Endothelial cell of umbilical vein (primary cell): Measurements from ENCODE around the gene HSD17B8. TPM values are rescaled to one million over a fixed set of nuclear protein-coding genes. Genes with fewer than 3 reads are reported as not detected.

Experiments
- BruUV-seq: library from RNA; stranded (reverse); fragments of 400-500 nt; replicated peaks from 2 replicates; lab custom pipeline; 2021; lab: Mats Ljungman, UMichigan
- CTCF ChIA-PET: fragments of 300-600, 350-600 bp; sonication (Branson Sonifier 250); formaldehyde crosslinking; loops from one replicate; lab custom pipeline; 2021; ENCODE audit warnings: antibody characterized with exemption, inconsistent platforms; lab: Charles Lee
- POLR2A ChIA-PET: fragments of 300-600, 350-600 bp; sonication (Branson Sonifier 250); formaldehyde crosslinking; loops from one replicate; lab custom pipeline; 2021; ENCODE audit warnings: antibody characterized with exemption, inconsistent platforms; lab: Charles Lee
- DNase-seq: peaks from one replicate; pipeline ENCODE4 v3.0.0-alpha.2; 2011; ENCODE audit warnings: low read depth, low spot score
- FAIRE-seq: peaks from 2 replicates; lab custom pipeline; 2011; peaks lifted over from hg19 to GRCh38; lab: Jason Lieb, UNC
- H2AFZ ChIP-seq: 2 replicates; pipeline ENCODE4 v1.6.0; 2012; ENCODE audit warnings: low read depth, low read length, control low read depth, inconsistent platforms
- H3K27ac ChIP-seq: 2 replicates; pipeline ENCODE4 v1.5.1; 2011; ENCODE audit warnings: low read depth, mild to moderate bottlenecking, control low read depth, low read length, moderate library complexity; ENCODE audit not compliant: insufficient read depth
- H3K27me3 ChIP-seq, 2 experiments: 2 replicates each; pipeline versions ENCODE4 v1.6.0 to v1.6.1; 2011; ENCODE audit warnings: low read length in 2 of 2, mixed read lengths in 1 of 2; ENCODE audit not compliant: control insufficient read depth in 2 of 2, insufficient read depth in 2 of 2
- H3K36me3 ChIP-seq, 2 experiments: 2 replicates in 1 of 2; 3 replicates in 1 of 2; pipeline ENCODE4 v1.5.1; 2011; ENCODE audit warnings: low read length in 2 of 2, mild to moderate bottlenecking in 1 of 2, moderate library complexity in 1 of 2; ENCODE audit not compliant: control insufficient read depth in 2 of 2, insufficient read depth in 2 of 2; ENCODE audit errors: extremely low read depth in 1 of 2
- H3K4me1 ChIP-seq: 3 replicates; pipeline ENCODE4 v1.5.1; 2011; ENCODE audit warnings: mild to moderate bottlenecking, low read length; ENCODE audit not compliant: control insufficient read depth, insufficient read depth; ENCODE audit errors: extremely low read depth
- H3K4me2 ChIP-seq: 2 replicates; pipeline ENCODE4 v1.6.1; 2011; ENCODE audit warnings: low read length, control low read depth, mixed read lengths; ENCODE audit not compliant: insufficient read depth
- H3K4me3 ChIP-seq, 3 experiments: fragments of 200-600 bp in 1 of 3; sonication (generic), shearing (Covaris generic) in 1 of 3; replicated peaks in 1 of 3; 2 replicates each; pipeline ENCODE4 v1.5.1; 2011 to 2016; ENCODE audit warnings: control low read depth in 3 of 3, low read length in 3 of 3, mild to moderate bottlenecking in 2 of 3, inconsistent platforms in 1 of 3, low read depth in 1 of 3, moderate library complexity in 1 of 3; ENCODE audit not compliant: insufficient read depth in 1 of 3
- H3K79me2 ChIP-seq: 2 replicates; pipeline ENCODE4 v1.6.0; 2012; ENCODE audit warnings: low read length, inconsistent platforms; ENCODE audit not compliant: control insufficient read depth, insufficient read depth
- H3K9ac ChIP-seq: replicated peaks from 2 replicates; pipeline ENCODE3; 2011; ENCODE audit warnings: low read length, control low read depth; ENCODE audit not compliant: insufficient read depth; ENCODE audit errors: extremely low read depth
- H3K9me1 ChIP-seq: replicated peaks from 3 replicates; pipeline ENCODE4 v1.6.0; 2011; ENCODE audit warnings: mild to moderate bottlenecking, low read length; ENCODE audit not compliant: control insufficient read depth, insufficient read depth; ENCODE audit errors: extremely low read depth
- H3K9me3 ChIP-seq: replicated peaks from 2 replicates; pipeline ENCODE4 v1.5.1; 2012; ENCODE audit warnings: low read length, inconsistent platforms; ENCODE audit not compliant: control insufficient read depth, insufficient read depth
- H4K20me1 ChIP-seq: replicated peaks from 2 replicates; pipeline ENCODE3; 2011; ENCODE audit warnings: mild to moderate bottlenecking, low read length; ENCODE audit not compliant: control insufficient read depth, insufficient read depth; ENCODE audit errors: extremely low read depth
- EZH2 ChIP-seq: IDR thresholded peaks from 2 replicates; pipeline ENCODE4 v1.6.1; 2012; ENCODE audit warnings: borderline replicate concordance, low read depth, mild to moderate bottlenecking, moderate library complexity, low read length, inconsistent platforms; ENCODE audit not compliant: severe bottlenecking
- FOS ChIP-seq: IDR thresholded peaks from 2 replicates; pipeline ENCODE4 v1.6.1; 2011; ENCODE audit warnings: mild to moderate bottlenecking, low read length, moderate library complexity, borderline replicate concordance; ENCODE audit not compliant: insufficient read depth
- GATA2 ChIP-seq: IDR thresholded peaks from 2 replicates; pipeline ENCODE4 v1.7.0; 2011; ENCODE audit warnings: low read depth, mild to moderate bottlenecking, moderate library complexity, mixed read lengths, low read length; ENCODE audit not compliant: insufficient read length, insufficient read depth
- JUN ChIP-seq: IDR thresholded peaks from 2 replicates; pipeline ENCODE4 v1.6.1; 2011; ENCODE audit warnings: borderline replicate concordance, low read depth; ENCODE audit not compliant: insufficient read length, insufficient read depth
- MYC ChIP-seq: IDR thresholded peaks from one replicate; pipeline ENCODE4 v1.6.1; 2011; ENCODE audit warnings: mild to moderate bottlenecking, low read depth, low read length
- POLR2A ChIP-seq: IDR thresholded peaks from 2 replicates; pipeline ENCODE4 v1.6.1; 2012; ENCODE audit warnings: low read depth, mild to moderate bottlenecking, control low read depth, low read length
- POLR2AphosphoS5 ChIP-seq: IDR thresholded peaks from 2 replicates; pipeline ENCODE4 v1.6.1; 2012; ENCODE audit warnings: low read depth, mild to moderate bottlenecking, control low read depth, low read length, moderate library complexity; ENCODE audit not compliant: insufficient read depth
- dilution Hi-C: fragments of 300-500 bp; cut with MboI; formaldehyde crosslinking; loops from one replicate; pipeline ENCODE4 v1.15.0; 2019; ENCODE audit warnings: low sequenced_read_pairs; ENCODE audit not compliant: extremely low pct_ligation_motif_present
- intact Hi-C: fragments of 100-400 bp; cut with micrococcal nuclease; formaldehyde crosslinking; loops from one replicate; pipeline ENCODE4 v1.10.0; 2022
- polyA plus RNA-seq, 4 experiments: library from polyadenylated mRNA; depleted of rRNA in 3 of 4; stranded (reverse) in 3 of 4; unstranded in 1 of 4; fragments of >200 nt; gene quantifications; 2 replicates each; pipeline versions ENCODE4 v1.2.1 to v1.2.3, GENCODE V29; 2011 to 2012; ENCODE audit warnings: missing spikeins in 1 of 4
- total RNA-seq: library from RNA; stranded (reverse); gene quantifications from 2 replicates; pipeline ENCODE4 v1.2.3, GENCODE V29; 2021
- TF ChIP-seq, protein P1 (sequence below): IDR thresholded peaks from 2 replicates; pipeline ENCODE4 v1.6.1; 2011; ENCODE audit not compliant: insufficient read depth, insufficient read length
- TF ChIP-seq, protein P2 (sequence below), 2 donors: IDR thresholded peaks; 1 replicate in 1 of 2; 2 replicates in 1 of 2; pipeline ENCODE4 v1.5.1; 2011; ENCODE audit warnings: low read length in 2 of 2, mild to moderate bottlenecking in 2 of 2, moderate library complexity in 2 of 2, control low read depth in 1 of 2, inconsistent platforms in 1 of 2, low read depth in 1 of 2; ENCODE audit not compliant: insufficient read depth in 1 of 2; ENCODE audit errors: extremely low read depth in 1 of 2

The HSD17B8 gene
- total and polyA plus RNA-seq, 2 donors (not counting 3 experiments of a cell fraction or from before 2014, with no cell fraction given): 4.0 to 8.2 TPM

DNA sequence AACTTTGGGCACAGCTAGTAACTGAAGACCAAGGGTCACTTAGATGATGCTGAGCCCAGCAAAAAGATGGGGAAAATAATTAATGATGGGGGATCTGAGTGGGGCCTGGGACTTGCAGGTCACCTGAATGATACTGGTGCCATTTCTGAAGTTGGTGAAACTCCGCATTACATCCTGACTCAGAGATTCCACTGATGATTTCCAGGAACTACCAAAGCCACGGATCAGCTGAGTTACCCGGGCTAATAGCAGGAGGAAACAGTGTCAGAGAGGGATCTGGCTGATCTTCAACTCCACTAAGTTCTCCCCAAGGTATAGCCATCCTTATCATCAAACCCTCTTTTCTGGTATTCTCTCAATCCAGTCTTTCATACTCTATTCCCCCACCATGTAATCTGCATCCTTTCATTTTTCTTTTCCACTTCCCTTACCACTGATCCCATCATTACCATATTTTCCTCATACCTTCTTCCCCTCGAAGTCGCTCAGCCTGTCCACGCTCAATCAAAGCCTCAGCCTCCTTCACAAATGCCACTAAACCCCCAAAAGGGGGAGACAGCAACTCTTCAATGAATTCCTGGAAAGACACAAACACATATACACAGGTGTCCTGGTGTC, 47.0 kb downstream of the HSD17B8 start:
- H3K9ac ChIP-seq: no peak overlapping the region
- H3K27ac ChIP-seq: no peak overlapping the region
- BruUV-seq: no TSS peak
- DNase-seq: no peak
- H3K9me3 ChIP-seq: no peaks in the 10 kb centered on the region
- TF ChIP-seq JUN (no peak), GATA2 (no peak), POLR2A (no peak), FOS (no peak), POLR2AphosphoS5 (no peak)
- TF ChIP-seq, protein P1, sequence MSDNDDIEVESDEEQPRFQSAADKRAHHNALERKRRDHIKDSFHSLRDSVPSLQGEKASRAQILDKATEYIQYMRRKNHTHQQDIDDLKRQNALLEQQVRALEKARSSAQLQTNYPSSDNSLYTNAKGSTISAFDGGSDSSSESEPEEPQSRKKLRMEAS: no peak
- H3K4me2 ChIP-seq: no peak overlapping the region
- no peak overlapping the region for H2AFZ ChIP-seq
- H3K4me1 ChIP-seq: peaks cover 23% of the 10 kb centered on the region
- POLR2A ChIA-PET: no interaction called here
- no peaks in the 10 kb centered on the region for H3K9me1 ChIP-seq
- intact Hi-C loops: no loop called here
- H3K4me3 ChIP-seq: no peak overlapping the region
- peaks cover 0 to 2% of the 10 kb centered on the region in 2 experiments for H3K36me3 ChIP-seq
- FAIRE-seq: no peak
- no peaks in the 10 kb centered on the region for H3K27me3 ChIP-seq
- no peaks in the 10 kb centered on the region for H4K20me1 ChIP-seq
- H3K79me2 ChIP-seq: no peaks in the 10 kb centered on the region
- dilution Hi-C loops: no loop called here
- CTCF ChIA-PET: interaction anchor here (1.0 to 1.3 kb wide), 2 partner anchors 20 to 413 kb away, joined by 3 read pairs; partner anchors contain the start of genes RPS18, TAP2 and VPS52

DNA sequence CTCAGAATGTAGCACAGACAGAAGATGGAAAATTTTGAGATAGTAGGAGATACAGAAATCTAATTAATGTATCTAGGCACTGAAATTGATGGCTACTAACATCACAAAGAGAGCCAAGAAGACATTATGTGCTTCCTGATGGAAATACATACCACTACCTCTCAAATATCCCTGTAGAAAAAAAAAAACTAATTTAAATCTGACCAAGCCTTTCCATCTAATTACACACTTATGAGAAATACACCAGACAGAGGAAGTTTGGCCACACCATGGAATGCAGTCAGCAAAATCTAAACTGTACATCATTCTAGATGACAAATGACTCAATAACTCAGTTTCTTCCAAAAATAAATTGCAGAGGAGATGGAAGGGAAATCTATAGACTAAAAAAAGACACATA, 48.3 kb downstream of the HSD17B8 start:
- dilution Hi-C loops (no loop called here), intact Hi-C loops (no loop called here)
- TF ChIP-seq FOS (no peak), POLR2A (no peak), POLR2AphosphoS5 (no peak), MYC (no peak), GATA2 (no peak), EZH2 (no peak), JUN (no peak)
- TF ChIP-seq, protein P2, sequence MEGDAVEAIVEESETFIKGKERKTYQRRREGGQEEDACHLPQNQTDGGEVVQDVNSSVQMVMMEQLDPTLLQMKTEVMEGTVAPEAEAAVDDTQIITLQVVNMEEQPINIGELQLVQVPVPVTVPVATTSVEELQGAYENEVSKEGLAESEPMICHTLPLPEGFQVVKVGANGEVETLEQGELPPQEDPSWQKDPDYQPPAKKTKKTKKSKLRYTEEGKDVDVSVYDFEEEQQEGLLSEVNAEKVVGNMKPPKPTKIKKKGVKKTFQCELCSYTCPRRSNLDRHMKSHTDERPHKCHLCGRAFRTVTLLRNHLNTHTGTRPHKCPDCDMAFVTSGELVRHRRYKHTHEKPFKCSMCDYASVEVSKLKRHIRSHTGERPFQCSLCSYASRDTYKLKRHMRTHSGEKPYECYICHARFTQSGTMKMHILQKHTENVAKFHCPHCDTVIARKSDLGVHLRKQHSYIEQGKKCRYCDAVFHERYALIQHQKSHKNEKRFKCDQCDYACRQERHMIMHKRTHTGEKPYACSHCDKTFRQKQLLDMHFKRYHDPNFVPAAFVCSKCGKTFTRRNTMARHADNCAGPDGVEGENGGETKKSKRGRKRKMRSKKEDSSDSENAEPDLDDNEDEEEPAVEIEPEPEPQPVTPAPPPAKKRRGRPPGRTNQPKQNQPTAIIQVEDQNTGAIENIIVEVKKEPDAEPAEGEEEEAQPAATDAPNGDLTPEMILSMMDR (IDR thresholded peaks at IDR 0.05; ENCODE audit: extremely low read depth in 1 of 2, insufficient read depth in 1 of 2, low read depth in 1 of 2, low read length in 2 of 2): no peak
- TF ChIP-seq, protein P1: no peak
- ChIA-PET POLR2A (no interaction called here), CTCF (no interaction called here)
- FAIRE-seq (no peak), DNase-seq (no peak)
- H3K4me2 ChIP-seq: no peak overlapping the region
- H3K79me2 ChIP-seq: no peaks in the 10 kb centered on the region
- H3K9me3 ChIP-seq: no peaks in the 10 kb centered on the region
- H3K27me3 ChIP-seq: no peaks in the 10 kb centered on the region
- H3K27ac ChIP-seq: no peak overlapping the region
- no peak overlapping the region for H3K4me3 ChIP-seq
- H3K36me3 ChIP-seq: peaks cover 0 to 2% of the 10 kb centered on the region in 2 experiments
- H3K9ac ChIP-seq: no peak overlapping the region
- H4K20me1 ChIP-seq: no peaks in the 10 kb centered on the region
- H3K9me1 ChIP-seq: no peaks in the 10 kb centered on the region
- H3K4me1 ChIP-seq: peaks cover 23% of the 10 kb centered on the region
- H2AFZ ChIP-seq: no peak overlapping the region
- BruUV-seq: no TSS peak
